Measurements from ENCODE around the gene ACSS1. TPM values are rescaled to one million over a fixed set of nuclear protein-coding genes. Genes with fewer than 3 reads are reported as not detected.

Gene ACSS1
- total RNA-seq, 5 donors from 2014 or later (not counting 1 experiment from before 2014, with no cell fraction given): 39.1 to 59.6 (median 57.7) TPM

DNA sequence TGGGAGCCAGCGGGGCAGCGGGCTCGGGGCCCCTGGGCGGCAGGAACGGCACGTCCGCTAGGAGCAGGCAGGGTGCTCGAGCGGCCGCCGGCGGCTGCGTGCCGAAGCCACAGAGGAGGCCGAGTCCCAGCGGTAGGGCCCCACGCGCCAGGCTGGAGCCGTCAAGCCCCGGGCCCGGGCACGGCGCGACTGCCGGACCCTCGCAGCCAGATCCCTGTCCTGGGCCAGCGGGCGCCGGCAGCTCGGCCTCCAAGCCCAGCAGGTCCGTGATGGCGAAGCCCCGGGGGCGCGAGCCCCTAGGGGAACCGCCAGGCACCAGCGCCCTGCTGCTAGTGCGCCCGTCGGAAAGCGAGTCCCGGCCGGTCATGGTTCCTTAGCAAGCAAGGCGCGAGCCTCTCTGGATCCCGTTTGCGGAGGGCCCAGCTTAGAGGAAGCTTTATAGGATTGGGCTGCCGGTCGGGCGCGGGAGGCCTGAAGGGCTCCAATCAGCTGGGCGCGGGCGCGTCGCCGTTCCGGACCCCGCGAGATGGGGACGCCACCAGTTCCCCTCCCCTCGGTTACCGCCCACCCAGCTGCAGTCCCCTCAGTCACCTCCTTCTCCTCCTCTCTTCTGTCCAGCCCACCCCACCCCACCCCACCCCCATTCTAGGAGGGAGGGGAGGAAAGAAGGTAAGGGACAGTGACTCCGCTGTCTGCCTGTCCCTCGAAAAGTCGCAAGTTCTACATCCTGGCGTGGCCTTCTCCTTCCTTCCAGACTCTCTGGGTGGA is 24.0 kb upstream of the ACSS1 start, which contains the start of gene VSX1:
VSX1 (minus strand) TSS at position 412 of the 768 bp plus-strand sequence; CDS start at position 367, 45 bp downstream.
- H3K9me3 Mint-ChIP-seq: no peaks in the 10 kb centered on the region
- Histone ChIP-seq H3K36me3 (ENCODE audit: control insufficient read depth in 2 of 2, extremely low read depth in 1 of 2, insufficient read depth in 1 of 2, low read length in 1 of 2) (no peaks in the 10 kb centered on the region), H3K27ac (ENCODE audit: low read length) (no peak within 1 kb of the TSS), H3K4me3 (ENCODE audit: control insufficient read depth in 1 of 2, extremely low read depth in 1 of 2, low read length in 1 of 2) (peak within 1 kb of the TSS in 1 of 2 donors; percentile 66), H3K9me3 (no peaks in the 10 kb centered on the region), H3K27me3 (replicated peaks in 1 of 2; ENCODE audit: control insufficient read depth in 2 of 2, extremely low read depth in 1 of 2, insufficient read depth in 2 of 2, low read length in 1 of 2) (peaks cover 5 to 78% of the 10 kb centered on the region in 2 experiments), H3K4me1 (ENCODE audit: control insufficient read depth in 1 of 2, extremely low read depth in 1 of 2, insufficient read depth in 2 of 2, low read length in 2 of 2) (peaks cover 4 to 39% of the 10 kb centered on the region in 2 experiments)
- ChIA-PET POLR2A (no interaction called here), CTCF (no interaction called here)
- peaks cover 36 to 37% (median 37%) of the 10 kb centered on the region in 3 donors for H3K4me1 Mint-ChIP-seq
- ATAC-seq (replicated peaks in 1 of 4): no peak
- H3K27me3 Mint-ChIP-seq: peaks cover 68 to 84% of the 10 kb centered on the region in 2 donors
- H3K27ac Mint-ChIP-seq: peak within 1 kb of the TSS in 1 of 2 donors; percentile 39
- DNase-seq: peak in 1 of 35 experiments; percentile 22
- no peaks in the 10 kb centered on the region for H3K36me3 Mint-ChIP-seq
- 18% methylated on average over 54 of the region's 67 CpGs for WGBS (ENCODE audit: insufficient coverage)
- peak within 1 kb of the TSS in 1 of 3 donors; percentile 56 for H3K4me3 Mint-ChIP-seq

DNA sequence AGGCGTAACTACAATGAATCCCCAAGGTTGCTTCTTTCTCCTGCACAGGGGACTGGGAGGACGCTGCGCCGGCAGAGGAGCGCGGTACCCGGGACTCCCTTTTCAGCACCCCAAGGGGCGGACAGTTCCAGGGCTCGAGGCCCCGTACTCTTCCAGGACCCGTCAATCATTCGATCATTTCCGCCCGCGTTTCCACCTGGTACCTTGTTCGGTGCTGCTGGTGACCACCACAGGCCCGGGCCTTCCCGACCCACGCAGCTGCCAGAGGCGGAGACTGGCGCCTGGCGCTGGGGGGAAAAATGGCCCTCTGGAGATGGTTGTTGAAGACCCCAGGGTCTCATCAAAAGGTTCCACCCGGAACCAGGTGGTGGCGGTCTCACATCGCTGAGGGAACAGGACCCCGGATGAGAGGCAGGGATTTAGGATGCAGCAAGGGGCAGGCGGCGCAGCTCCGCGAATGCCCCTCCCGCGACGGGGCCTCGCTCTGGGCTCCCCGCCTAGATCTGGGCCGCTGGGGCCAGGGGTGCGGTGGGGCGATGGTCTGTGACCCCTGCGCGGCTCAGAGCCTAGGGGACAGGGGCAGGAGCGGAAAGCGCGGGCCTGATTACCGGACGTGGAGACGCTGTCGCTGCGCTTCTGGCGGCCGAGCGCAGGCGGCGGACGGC is 23.3 kb upstream of the ACSS1 start:
- Histone ChIP-seq H3K27me3 (replicated peaks in 1 of 2; ENCODE audit: control insufficient read depth in 2 of 2, extremely low read depth in 1 of 2, insufficient read depth in 2 of 2, low read length in 1 of 2) (peaks cover 5 to 83% of the 10 kb centered on the region in 2 experiments), H3K9me3 (no peaks in the 10 kb centered on the region), H3K36me3 (ENCODE audit: control insufficient read depth in 2 of 2, extremely low read depth in 1 of 2, insufficient read depth in 1 of 2, low read length in 1 of 2) (no peaks in the 10 kb centered on the region), H3K4me3 (ENCODE audit: control insufficient read depth in 1 of 2, extremely low read depth in 1 of 2, low read length in 1 of 2) (peak overlapping the region in 1 of 2 donors; percentile 66), H3K27ac (ENCODE audit: low read length) (no peak overlapping the region), H3K4me1 (ENCODE audit: control insufficient read depth in 1 of 2, extremely low read depth in 1 of 2, insufficient read depth in 2 of 2, low read length in 2 of 2) (peaks cover 4 to 39% of the 10 kb centered on the region in 2 experiments)
- Mint-ChIP-seq H3K36me3 (no peaks in the 10 kb centered on the region), H3K4me1 (peaks cover 39 to 40% (median 40%) of the 10 kb centered on the region in 3 donors), H3K9me3 (no peaks in the 10 kb centered on the region), H3K4me3 (peak overlapping the region in 1 of 3 donors; percentile 30), H3K27ac (peak overlapping the region in 1 of 2 donors; percentile 39), H3K27me3 (peaks cover 69 to 84% of the 10 kb centered on the region in 2 donors)
- ATAC-seq (replicated peaks in 1 of 4): peak; percentile 37 to 50 (median 41)
- POLR2A ChIA-PET: no interaction called here
- CTCF ChIA-PET: no interaction called here
- 14% methylated on average over 50 of the region's 54 CpGs for WGBS (ENCODE audit: insufficient coverage)
- peak in 25 of 35 experiments; percentile 18 to 62 (median 38) for DNase-seq

DNA sequence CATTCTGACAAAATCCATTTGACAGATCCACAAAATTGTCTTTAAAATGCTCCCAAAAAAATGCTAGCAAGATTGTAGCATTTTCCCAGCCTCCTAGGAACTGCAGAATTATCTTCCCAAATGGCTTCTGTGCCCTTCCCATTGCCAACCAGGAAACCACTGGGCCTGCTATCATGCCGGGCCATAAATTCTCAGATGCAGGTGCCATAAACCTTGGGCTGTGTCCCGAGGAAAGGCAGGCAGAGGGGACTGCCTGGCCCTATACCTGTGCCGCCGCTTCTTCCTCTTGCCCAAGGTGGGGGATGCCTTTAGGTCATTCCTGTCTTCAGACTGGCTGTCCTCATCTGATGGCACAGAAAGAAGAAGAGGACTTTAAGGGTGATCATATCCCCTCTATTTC is 21.2 kb upstream of the ACSS1 start:
- Mint-ChIP-seq H3K9me3 (no peaks in the 10 kb centered on the region), H3K4me1 (peaks cover 28 to 33% (median 30%) of the 10 kb centered on the region in 3 donors), H3K27ac (no peak overlapping the region), H3K36me3 (no peaks in the 10 kb centered on the region), H3K4me3 (no peak overlapping the region), H3K27me3 (peaks cover 72 to 75% of the 10 kb centered on the region in 2 donors)
- CTCF ChIA-PET: no interaction called here
- WGBS (ENCODE audit: insufficient coverage): 52% methylated on average over 2 of the region's 4 CpGs
- POLR2A ChIA-PET: no interaction called here
- H3K9me3 ChIP-seq: no peaks in the 10 kb centered on the region
- peaks cover 5 to 65% of the 10 kb centered on the region in 2 experiments for H3K27me3 ChIP-seq (replicated peaks in 1 of 2; ENCODE audit: control insufficient read depth in 2 of 2, extremely low read depth in 1 of 2, insufficient read depth in 2 of 2, low read length in 1 of 2)
- H3K36me3 ChIP-seq (ENCODE audit: control insufficient read depth in 2 of 2, extremely low read depth in 1 of 2, insufficient read depth in 1 of 2, low read length in 1 of 2): no peaks in the 10 kb centered on the region
- DNase-seq (no peak), ATAC-seq (replicated peaks in 1 of 4) (no peak)
- no peak overlapping the region for H3K27ac ChIP-seq (ENCODE audit: low read length)
- H3K4me3 ChIP-seq (ENCODE audit: control insufficient read depth in 1 of 2, extremely low read depth in 1 of 2, low read length in 1 of 2): no peak overlapping the region
- H3K4me1 ChIP-seq (ENCODE audit: control insufficient read depth in 1 of 2, extremely low read depth in 1 of 2, insufficient read depth in 2 of 2, low read length in 2 of 2): peaks cover 3 to 30% of the 10 kb centered on the region in 2 experiments

DNA sequence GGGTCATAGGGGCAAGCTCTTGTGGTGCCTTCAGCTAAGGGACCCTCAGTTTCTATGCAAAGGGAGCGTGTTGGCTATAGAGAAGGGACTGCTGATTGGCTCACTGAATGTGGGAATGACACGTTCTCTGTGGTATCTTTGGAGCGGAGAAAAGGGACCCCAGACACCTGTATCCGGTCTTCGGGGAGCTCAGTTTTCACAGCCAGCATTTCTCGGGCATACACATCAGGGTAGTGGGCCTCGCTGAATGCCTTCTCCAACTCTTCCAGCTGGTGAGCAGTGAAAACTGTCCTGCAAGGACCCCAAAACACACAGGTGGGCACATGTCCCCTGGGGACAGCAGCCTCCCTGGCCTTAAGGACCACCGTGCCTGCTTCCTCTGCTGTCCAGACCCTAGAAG is 20.7 kb upstream of the ACSS1 start:
- no peaks in the 10 kb centered on the region for H3K36me3 Mint-ChIP-seq
- H3K9me3 Mint-ChIP-seq: no peaks in the 10 kb centered on the region
- ATAC-seq (replicated peaks in 1 of 4) (no peak), DNase-seq (no peak)
- H3K4me1 ChIP-seq (ENCODE audit: control insufficient read depth in 1 of 2, extremely low read depth in 1 of 2, insufficient read depth in 2 of 2, low read length in 2 of 2): peaks cover 0 to 25% of the 10 kb centered on the region in 2 experiments
- no peak overlapping the region for H3K4me3 ChIP-seq (ENCODE audit: control insufficient read depth in 1 of 2, extremely low read depth in 1 of 2, low read length in 1 of 2)
- no peak overlapping the region for H3K27ac ChIP-seq (ENCODE audit: low read length)
- peaks cover 23 to 28% (median 24%) of the 10 kb centered on the region in 3 donors for H3K4me1 Mint-ChIP-seq
- ChIA-PET POLR2A (interaction anchor here in 1 of 2 donors (0.7 kb wide), 1 partner anchor 31 kb away, joined by 3 read pairs; no protein-coding TSS in a partner anchor), CTCF (interaction anchor here in 1 of 2 donors (0.7 kb wide), 1 partner anchor 802 kb away, joined by 5 read pairs; no protein-coding TSS in a partner anchor)
- H3K4me3 Mint-ChIP-seq: no peak overlapping the region
- H3K27ac Mint-ChIP-seq: no peak overlapping the region
- H3K27me3 Mint-ChIP-seq: peaks cover 69 to 72% of the 10 kb centered on the region in 2 donors
- H3K27me3 ChIP-seq (replicated peaks in 1 of 2; ENCODE audit: control insufficient read depth in 2 of 2, extremely low read depth in 1 of 2, insufficient read depth in 2 of 2, low read length in 1 of 2): peaks cover 5 to 61% of the 10 kb centered on the region in 2 experiments
- H3K36me3 ChIP-seq (ENCODE audit: control insufficient read depth in 2 of 2, extremely low read depth in 1 of 2, insufficient read depth in 1 of 2, low read length in 1 of 2): no peaks in the 10 kb centered on the region
- 92% methylated on average over 7 of the region's 8 CpGs for WGBS (ENCODE audit: insufficient coverage)
- H3K9me3 ChIP-seq: no peaks in the 10 kb centered on the region

DNA sequence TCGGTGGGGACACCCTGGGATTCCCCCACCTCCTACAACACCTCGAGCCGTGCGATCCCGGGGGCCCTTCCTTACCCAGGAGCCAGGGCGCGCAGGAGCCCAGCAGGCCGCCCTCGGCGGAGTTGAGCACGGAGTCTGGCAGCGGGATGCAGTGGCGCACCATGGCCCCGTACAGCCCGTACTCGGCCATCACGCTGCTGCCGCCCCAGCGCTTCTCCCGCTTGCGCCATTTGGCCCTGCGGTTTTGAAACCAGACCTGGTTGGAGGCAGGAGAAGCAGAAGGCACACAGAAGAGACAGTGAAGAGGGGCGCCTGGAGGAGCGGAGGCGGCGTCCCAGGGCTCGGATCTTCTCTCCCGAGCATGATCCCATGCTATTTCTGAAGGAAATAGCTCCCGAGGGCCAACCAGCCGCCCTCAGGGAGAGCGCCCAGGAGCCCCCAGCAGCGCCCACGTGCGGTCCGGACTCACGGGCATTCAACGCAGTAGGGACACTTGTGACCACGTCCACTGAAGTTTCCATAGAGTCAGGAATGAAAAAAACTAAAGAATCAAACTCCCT is 19.8 kb upstream of the ACSS1 start:
- Mint-ChIP-seq H3K4me3 (no peak overlapping the region), H3K36me3 (no peaks in the 10 kb centered on the region)

More for the DNA sequence above, 19.8 kb upstream of the ACSS1 start:
- DNase-seq (no peak), ATAC-seq (replicated peaks in 1 of 4) (no peak)
- CTCF ChIA-PET: interaction anchor here in 1 of 2 donors (0.7 kb wide), 1 partner anchor 1151 kb away, joined by 6 read pairs; no protein-coding TSS in a partner anchor
- no peak overlapping the region for H3K4me3 ChIP-seq (ENCODE audit: control insufficient read depth in 1 of 2, extremely low read depth in 1 of 2, low read length in 1 of 2)
- Mint-ChIP-seq H3K9me3 (no peaks in the 10 kb centered on the region), H3K4me1 (peaks cover 17 to 21% (median 17%) of the 10 kb centered on the region in 3 donors), H3K27ac (no peak overlapping the region), H3K27me3 (peaks cover 68 to 69% of the 10 kb centered on the region in 2 donors)
- H3K27me3 ChIP-seq (replicated peaks in 1 of 2; ENCODE audit: control insufficient read depth in 2 of 2, extremely low read depth in 1 of 2, insufficient read depth in 2 of 2, low read length in 1 of 2): peaks cover 5 to 56% of the 10 kb centered on the region in 2 experiments
- no peak overlapping the region for H3K27ac ChIP-seq (ENCODE audit: low read length)
- no peaks in the 10 kb centered on the region for H3K9me3 ChIP-seq
- WGBS (ENCODE audit: insufficient coverage): 7% methylated on average over 38 of the region's 38 CpGs
- POLR2A ChIA-PET: no interaction called here
- peaks cover 0 to 17% of the 10 kb centered on the region in 2 experiments for H3K4me1 ChIP-seq (ENCODE audit: control insufficient read depth in 1 of 2, extremely low read depth in 1 of 2, insufficient read depth in 2 of 2, low read length in 2 of 2)
- H3K36me3 ChIP-seq (ENCODE audit: control insufficient read depth in 2 of 2, extremely low read depth in 1 of 2, insufficient read depth in 1 of 2, low read length in 1 of 2): no peaks in the 10 kb centered on the region
